GM19372 (cell line): Measurements from ENCODE around the gene IBTK.
"Not testable (repeated sequence)": the region's sequence is repeated elsewhere in the genome, so short reads cannot be mapped to it uniquely, and the experiment has no call there.

Source experiments
- ATAC-seq: cut with Tn5 transposase; IDR thresholded peaks from one replicate; pipeline ENCODE4 v1.9.1; 2021; ENCODE audit warnings: mild to moderate bottlenecking, low read depth, moderate library complexity; ENCODE audit not compliant: unreplicated experiment

The IBTK gene

GRCh38 chr6:82182756-82183155 is 64.8 kb downstream of the IBTK start:
- no peak for ATAC-seq

GRCh38 chr6:82179415-82179814 is 68.1 kb downstream of the IBTK start:
- no peak for ATAC-seq

GRCh38 chr6:82178759-82179112 is 68.8 kb downstream of the IBTK start:
- ATAC-seq, result no peak

GRCh38 chr6:82178077-82178758 is 69.3 kb downstream of the IBTK start:
- no peak for ATAC-seq

GRCh38 chr6:82176616-82177015 is 70.9 kb downstream of the IBTK start:
- no peak for ATAC-seq

DNA sequence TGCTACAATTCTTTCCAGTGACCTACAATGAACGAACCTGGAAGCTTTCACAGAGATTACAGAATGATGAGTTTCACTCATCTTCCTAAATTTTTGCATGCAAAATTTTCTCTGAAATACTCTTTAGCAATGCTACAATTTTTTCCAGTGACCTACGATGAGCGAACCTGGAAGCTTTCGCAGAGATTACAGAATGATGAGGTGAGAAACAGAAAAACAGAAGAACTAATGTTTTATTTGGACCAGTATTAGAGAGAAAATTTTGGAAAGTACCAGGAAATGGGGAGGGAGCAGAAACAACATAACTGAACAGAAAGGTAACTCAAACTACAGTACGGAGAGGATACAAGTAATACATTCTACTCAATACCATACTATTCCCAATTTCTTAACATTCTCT is 75.0 kb downstream of the IBTK start:
- ATAC-seq, result no peak

GRCh38 chr6:82169138-82169876 is 78.2 kb downstream of the IBTK start:
- no peak for ATAC-seq

DNA sequence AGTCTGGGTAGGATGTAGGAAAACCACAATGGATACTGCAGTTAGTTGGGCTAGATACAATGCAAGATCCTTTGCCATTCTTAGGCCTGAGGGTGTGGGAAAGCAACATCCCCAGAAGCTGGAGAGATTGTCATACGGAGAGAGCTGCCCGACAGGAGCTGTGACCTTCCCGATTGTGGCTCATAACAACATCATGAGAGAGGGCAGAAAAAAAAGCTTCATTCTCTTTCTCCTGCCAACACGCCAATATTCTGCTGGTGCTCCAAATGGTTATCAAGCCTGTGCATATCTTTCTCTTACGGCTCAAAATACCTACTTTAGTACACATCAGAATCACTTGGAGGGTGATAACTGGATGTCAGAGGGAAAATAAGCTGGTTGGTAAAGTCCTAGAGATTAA is 81.1 kb downstream of the IBTK start:
- no peak for ATAC-seq

- ATAC-seq, result no peak
Observed at GRCh38 chr6:82160255-82160990, 87.1 kb downstream of the IBTK start.

DNA sequence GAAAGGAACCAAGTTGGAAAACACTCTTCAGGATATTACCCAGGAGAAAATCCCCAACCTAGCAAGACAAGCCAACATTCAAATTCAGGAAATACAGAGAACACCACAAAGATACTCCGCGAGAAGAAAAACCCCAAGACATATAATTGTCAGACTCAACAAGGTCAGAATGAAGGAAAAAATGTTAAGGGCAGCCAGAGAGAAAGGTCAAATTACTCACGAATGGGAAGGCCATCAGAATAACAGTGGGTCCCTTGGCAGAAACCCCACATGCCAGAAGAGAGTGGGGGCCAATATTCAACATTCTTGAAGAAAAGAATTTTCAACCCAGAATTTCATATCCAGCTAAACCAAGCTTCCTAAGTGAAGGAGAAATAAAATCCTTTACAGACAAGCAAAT is 94.8 kb downstream of the IBTK start:
- ATAC-seq, result not testable (repeated sequence)

DNA sequence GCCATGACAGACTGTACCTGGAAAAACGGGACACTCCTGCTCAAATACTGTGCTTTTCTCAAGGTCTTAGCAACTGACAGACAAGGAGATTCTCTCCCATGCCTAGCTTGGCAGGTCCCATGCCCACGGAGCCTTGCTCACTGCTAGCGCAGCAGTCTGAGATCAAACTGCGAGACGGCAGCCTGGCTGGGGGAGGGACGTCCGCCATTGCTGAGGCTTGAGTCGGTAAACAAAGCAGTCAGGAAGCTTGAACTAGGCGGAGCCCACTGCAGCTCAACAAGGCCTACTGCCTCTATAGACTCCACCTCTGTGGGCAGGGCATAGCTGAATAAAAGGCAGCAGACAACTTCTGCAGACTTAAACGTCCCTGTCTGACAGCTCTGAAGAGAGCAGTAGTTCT is 96.4 kb downstream of the IBTK start:
- not testable (repeated sequence) for ATAC-seq

DNA sequence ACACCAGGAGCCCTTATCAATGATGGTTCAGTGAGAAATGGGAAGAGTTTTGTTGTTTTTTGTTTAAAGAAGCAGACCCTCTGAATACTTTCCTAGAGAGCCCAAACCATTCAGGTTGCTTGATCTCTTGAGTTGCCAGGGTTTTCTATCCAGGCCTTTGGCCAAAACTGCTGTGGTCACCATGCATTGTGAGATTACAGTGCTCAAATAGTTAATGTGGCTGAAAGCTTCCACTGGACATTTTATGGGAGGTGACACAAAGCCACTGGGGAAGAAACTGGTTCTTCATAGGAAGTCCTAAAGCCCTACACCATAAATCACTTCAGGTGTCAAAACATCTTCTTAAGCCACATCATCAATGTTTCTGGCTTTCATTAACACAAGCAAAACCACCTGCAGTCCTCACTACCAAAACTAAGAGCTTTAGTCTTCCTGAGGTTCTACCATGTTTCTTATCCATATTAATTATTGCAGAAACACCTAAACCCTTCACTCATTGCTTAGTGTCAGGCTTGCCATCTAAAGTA is 101.6 kb downstream of the IBTK start:
- no peak for ATAC-seq

DNA sequence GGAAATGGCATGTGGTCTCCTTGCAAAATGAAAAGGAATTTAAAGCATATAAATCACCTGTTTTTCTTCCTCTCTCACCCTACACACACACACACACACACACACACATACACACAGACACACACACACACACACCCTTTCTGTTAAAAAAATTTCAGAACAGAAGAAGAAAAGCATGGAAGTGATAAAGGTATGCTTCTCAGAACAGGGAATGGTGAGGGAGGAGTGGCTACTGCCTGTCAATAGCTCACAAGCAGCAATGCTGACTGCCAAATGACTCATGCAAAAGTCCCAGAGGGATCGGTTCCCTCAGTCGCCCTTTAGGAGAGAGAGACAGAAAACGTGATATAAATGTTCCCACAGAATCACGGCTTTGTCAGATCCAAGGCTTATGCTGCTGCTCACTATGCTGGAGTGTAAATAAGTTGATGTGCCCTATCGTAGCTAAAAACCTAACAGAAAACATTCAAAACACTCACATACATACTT is 102.6 kb downstream of the IBTK start:
- ATAC-seq, result no peak

GRCh38 chr6:82144007-82144851 is 103.3 kb downstream of the IBTK start:
- peak; percentile 78 for ATAC-seq

DNA sequence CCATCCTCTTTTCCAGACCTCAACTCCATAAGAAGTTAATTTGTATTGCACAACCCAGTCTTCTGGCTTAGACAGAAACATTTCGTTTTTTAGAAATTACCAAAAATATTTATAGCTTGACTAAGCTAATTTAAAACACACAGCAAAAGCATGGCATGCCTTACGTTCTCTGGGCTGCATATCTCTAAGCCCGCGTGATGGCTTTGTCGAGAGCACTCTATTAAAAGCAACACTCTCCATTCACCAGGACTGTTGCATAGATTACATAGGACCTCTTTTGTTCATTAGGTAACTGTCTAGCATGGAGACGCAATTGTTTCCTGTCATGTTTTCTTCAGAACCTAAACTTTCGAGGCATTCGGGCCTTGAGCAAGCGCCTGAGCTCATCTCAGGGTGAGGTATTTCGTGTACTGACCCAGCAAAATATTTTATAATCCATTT is 104.5 kb downstream of the IBTK start:
- ATAC-seq, result no peak

DNA sequence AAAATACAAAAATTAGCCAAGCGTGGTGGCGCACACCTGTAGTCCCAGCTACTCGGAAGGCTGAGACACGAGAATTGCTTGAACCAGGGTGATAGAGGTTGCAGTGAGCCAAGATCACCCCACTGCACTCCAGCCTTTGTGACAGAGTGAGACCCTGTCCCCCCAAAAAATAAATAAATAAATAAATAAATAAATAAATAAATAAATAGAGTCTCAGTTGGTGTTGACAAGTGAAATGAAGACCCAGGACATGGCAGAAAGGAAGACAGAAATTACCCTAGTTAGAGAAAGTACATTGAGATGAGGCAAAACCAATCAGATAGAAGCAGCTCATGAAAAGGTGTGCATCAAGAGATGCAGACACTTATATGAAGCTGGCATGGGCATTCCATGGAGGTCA is 105.0 kb downstream of the IBTK start:
- ATAC-seq, result no peak

DNA sequence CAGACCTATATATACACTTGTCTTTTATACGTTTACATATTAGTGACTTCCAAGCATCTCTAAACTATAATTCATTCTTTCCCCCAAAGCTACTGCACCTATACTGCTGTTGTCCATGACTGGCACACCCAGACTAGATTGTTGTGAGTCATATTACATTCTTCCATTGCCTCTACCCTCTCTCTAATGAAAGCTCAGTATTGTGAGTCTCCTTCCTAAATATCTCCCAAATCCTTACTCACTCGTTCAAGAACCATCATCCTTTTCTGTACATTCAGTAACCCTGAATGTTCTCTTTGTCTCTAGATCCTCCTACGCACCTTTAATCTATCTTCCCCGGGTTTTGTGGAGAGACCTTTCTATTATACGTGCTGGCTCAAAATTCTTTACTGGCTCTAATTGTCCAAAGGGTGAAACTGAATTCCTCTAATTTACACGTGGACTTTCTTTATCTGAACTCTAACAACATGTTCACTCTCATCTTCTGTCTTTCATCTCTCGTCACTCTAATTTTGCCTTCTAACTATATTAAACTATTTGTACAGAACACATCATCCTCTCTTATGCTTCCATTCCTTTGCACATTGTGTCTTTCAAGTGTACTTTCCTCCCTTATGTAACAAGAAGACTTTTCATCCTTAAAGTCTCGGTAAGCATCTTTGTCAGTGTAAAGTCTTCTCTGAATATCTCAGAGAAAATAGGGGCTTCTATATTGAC is 109.3 kb downstream of the IBTK start:
- no peak for ATAC-seq

DNA sequence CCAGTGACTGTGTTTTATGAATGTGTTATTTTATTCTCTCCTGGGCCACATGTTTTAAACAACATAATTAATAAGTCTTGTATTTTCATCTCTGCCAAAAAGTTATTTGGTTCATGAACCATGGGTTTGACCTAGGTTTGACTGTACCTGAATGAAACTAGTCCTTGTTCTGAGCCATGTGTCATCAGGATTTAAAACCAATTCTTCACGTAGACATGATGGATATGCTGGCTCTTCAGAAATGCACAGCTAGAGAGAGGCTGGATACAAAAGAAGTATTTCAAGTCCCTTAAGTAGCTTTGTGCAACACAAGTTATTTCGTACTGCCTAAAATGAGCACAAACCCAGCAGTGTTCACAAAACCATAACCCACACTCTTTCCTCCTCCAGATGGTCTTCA is 116.1 kb downstream of the IBTK start:
- no peak for ATAC-seq

- no peak for ATAC-seq
Observed at GRCh38 chr6:82129797-82130196, 117.7 kb downstream of the IBTK start.

GRCh38 chr6:82128973-82129372 is 118.6 kb downstream of the IBTK start:
- ATAC-seq, result not testable (repeated sequence)
